OCI-LY7 (cell line): ENCODE measurements around the gene OR2T8.

ENCODE experiments used
- CTCF ChIP-seq: fragments of 200-600 bp; sonication (generic); conservative IDR thresholded peaks from 2 replicates; pipeline ENCODE4 v1.5.1; 2014; ENCODE audit warnings: mild to moderate bottlenecking, antibody characterized with exemption, low read length, moderate library complexity, mixed read lengths
- EZH2phosphoT487 ChIP-seq: fragments of 200-600 bp; sonication (generic); IDR thresholded peaks from 2 replicates; pipeline ENCODE4 v1.6.1; 2018; ENCODE audit warnings: low read depth, borderline replicate concordance, mild to moderate bottlenecking, mixed run types, antibody characterized with exemption, low read length, moderate library complexity, mixed read lengths

- TF ChIP-seq CTCF, result no peak
- TF ChIP-seq EZH2phosphoT487, result no peak
Observed at GRCh38 chr1:247935781-247936180, 15.7 kb downstream of the OR2T8 start.
